ENCODE results near the gene PAM. TPM values are rescaled to one million over a fixed set of nuclear protein-coding genes. Genes with fewer than 3 reads are reported as not detected.

Gene PAM
- total RNA-seq, 2 donors from 2014 or later: 76.8 to 171 TPM

- TF ChIP-seq POLR2A (IDR thresholded peaks at IDR 0.05) (no peak), POLR2AphosphoS5 (IDR thresholded peaks at IDR 0.05) (no peak), CTCF (IDR thresholded peaks at IDR 0.05) (no peak)
Observed at GRCh38 chr5:102920762-102921161, 165.7 kb downstream of the PAM start.

DNA sequence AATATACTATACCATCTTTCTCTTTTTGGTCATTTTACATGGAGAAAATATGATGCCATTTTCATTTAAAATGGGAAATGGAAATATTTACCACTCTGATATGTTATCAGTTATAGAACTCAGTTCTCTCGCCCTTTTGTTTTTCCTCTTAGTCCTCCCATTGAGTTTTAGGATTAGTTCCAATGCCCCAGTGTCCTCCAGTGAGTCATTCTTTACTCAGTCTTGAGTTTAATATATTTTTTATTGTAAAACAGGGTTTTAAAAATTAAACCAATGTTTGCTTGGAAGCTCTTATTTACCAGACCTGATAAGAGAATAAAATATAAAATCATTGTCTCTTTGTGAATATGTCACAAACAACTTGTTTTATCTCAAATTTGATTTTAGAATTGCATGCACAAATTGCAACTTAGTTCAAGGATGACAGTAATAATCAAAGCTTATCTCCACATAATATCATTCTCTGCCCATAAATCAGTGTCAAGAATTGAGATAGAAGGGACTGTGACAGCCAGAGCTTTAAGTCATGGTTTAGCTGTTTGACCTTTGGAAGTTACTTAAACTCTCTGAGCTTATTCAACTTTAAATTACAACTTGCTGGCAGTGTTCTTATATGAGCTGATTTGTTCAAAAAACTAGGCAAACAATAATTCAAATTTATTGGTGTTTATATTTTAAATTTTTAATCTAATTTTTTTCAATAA lies 166.4 kb downstream of the PAM start:
- WGBS: 66% methylated on average over 1 of the region's 1 CpG
- Histone ChIP-seq H3K27me3 (replicated peaks; ENCODE audit: insufficient read depth) (no peaks in the 10 kb centered on the region), H3K27ac (no peak overlapping the region), H3K4me3 (no peak overlapping the region), H3K36me3 (no peaks in the 10 kb centered on the region), H3K9me3 (no peaks in the 10 kb centered on the region), H3K4me1 (replicated peaks) (no peaks in the 10 kb centered on the region)
- no peak for DNase-seq (ENCODE audit: low spot score)
- no peak for TF ChIP-seq POLR2AphosphoS5 (IDR thresholded peaks at IDR 0.05)
- TF ChIP-seq CTCF (IDR thresholded peaks at IDR 0.05): no peak
- no peak for TF ChIP-seq POLR2A (IDR thresholded peaks at IDR 0.05)
- intact Hi-C loops (cut with DNase I): no loop called here

More at GRCh38 chr5:102920762-102921161, 165.7 kb downstream of the PAM start:
- Histone ChIP-seq H3K27ac (no peak overlapping the region), H3K4me3 (no peak overlapping the region), H3K27me3 (replicated peaks; ENCODE audit: insufficient read depth) (no peaks in the 10 kb centered on the region), H3K4me1 (replicated peaks) (no peaks in the 10 kb centered on the region), H3K36me3 (no peaks in the 10 kb centered on the region), H3K9me3 (no peaks in the 10 kb centered on the region)
- DNase-seq (ENCODE audit: low spot score): no peak
- intact Hi-C loops (cut with DNase I): no loop called here
- 93% methylated on average over 5 of the region's 5 CpGs for WGBS

DNA sequence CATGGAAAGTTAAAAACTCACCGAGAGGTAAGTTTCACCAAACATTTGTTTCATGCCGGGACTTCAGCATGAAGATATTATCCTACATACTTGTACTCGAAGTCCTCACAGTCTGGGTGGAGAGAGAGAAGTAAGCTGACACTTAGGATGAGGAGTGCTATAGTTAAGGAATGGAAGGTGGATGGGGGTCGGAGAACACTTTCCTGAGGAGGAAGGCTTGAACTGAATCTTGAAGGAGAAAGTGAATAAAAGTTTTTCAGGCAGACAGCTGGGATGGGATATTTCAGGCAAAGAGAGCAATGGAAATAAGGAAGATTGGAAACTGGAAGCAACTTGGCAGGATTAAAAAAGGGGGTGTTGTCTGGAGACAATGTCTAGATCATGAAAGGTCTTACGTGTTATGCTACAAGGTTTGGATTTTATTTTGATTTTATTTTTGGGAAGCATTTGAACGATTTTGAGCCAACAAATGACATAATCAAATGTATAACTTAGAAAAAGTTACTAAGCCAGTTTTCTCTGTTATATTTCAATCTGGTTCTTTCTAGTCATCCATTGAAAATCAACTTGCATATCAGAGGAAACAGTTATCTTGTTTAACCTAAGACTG lies 167.1 kb downstream of the PAM start:
- intact Hi-C loops (cut with DNase I): no loop called here
- DNase-seq (ENCODE audit: low spot score): no peak
- 79% methylated on average over 6 of the region's 6 CpGs for WGBS

GRCh38 chr5:102922799-102923477 lies 167.8 kb downstream of the PAM start:
- WGBS: 72% methylated on average over 4 of the region's 4 CpGs
- H3K27me3 ChIP-seq (replicated peaks; ENCODE audit: insufficient read depth): no peaks in the 10 kb centered on the region
- TF ChIP-seq CTCF (IDR thresholded peaks at IDR 0.05) (no peak), POLR2AphosphoS5 (IDR thresholded peaks at IDR 0.05) (no peak), POLR2A (IDR thresholded peaks at IDR 0.05) (no peak)
- intact Hi-C loops (cut with DNase I): no loop called here
- H3K27ac ChIP-seq: no peak overlapping the region
- DNase-seq (ENCODE audit: low spot score): no peak
- H3K4me3 ChIP-seq: no peak overlapping the region
- no peaks in the 10 kb centered on the region for H3K9me3 ChIP-seq
- no peaks in the 10 kb centered on the region for H3K36me3 ChIP-seq
- H3K4me1 ChIP-seq (replicated peaks): no peaks in the 10 kb centered on the region

More for the DNA sequence above, 167.1 kb downstream of the PAM start:
- H3K4me1 ChIP-seq (replicated peaks): no peaks in the 10 kb centered on the region
- H3K36me3 ChIP-seq: no peaks in the 10 kb centered on the region
- H3K27me3 ChIP-seq (replicated peaks; ENCODE audit: insufficient read depth): no peaks in the 10 kb centered on the region
- no peak overlapping the region for H3K27ac ChIP-seq
- TF ChIP-seq CTCF (IDR thresholded peaks at IDR 0.05) (no peak), POLR2AphosphoS5 (IDR thresholded peaks at IDR 0.05) (no peak), POLR2A (IDR thresholded peaks at IDR 0.05) (no peak)
- no peak overlapping the region for H3K4me3 ChIP-seq
- H3K9me3 ChIP-seq: no peaks in the 10 kb centered on the region

All from prostate gland (tissue), 2 donors.